GM19463 (cell line): Measurements from ENCODE around the gene TUBB6.

Experiments
- ATAC-seq: cut with Tn5 transposase; IDR thresholded peaks from one replicate; pipeline ENCODE4 v1.9.1; 2021; ENCODE audit warnings: mild to moderate bottlenecking, moderate library complexity; ENCODE audit not compliant: unreplicated experiment

The TUBB6 gene

GRCh38 chr18:12335503-12335902 is 27.5 kb downstream of the TUBB6 start:
- ATAC-seq = no peak

- ATAC-seq = no peak
Observed at GRCh38 chr18:12336171-12336613, 28.2 kb downstream of the TUBB6 start.

DNA sequence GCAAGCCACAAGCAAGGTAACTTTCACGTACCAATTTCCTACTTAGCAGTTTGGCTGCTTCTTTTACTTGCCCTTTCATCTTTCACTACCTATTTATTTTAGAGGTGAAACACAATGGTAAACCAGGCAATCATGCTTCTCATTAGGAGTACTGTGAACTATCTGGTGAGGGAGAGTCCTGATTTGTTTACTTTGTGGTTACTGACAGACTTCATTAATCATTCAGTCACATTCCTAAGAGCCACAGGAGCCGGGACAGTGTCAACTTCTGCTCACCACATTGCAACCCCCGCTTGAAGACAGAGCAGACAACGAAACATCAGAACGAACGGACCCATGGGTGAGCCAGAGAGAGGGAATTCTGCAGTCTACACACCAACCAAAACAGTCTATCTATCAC is 28.8 kb downstream of the TUBB6 start:
- no peak for ATAC-seq

DNA sequence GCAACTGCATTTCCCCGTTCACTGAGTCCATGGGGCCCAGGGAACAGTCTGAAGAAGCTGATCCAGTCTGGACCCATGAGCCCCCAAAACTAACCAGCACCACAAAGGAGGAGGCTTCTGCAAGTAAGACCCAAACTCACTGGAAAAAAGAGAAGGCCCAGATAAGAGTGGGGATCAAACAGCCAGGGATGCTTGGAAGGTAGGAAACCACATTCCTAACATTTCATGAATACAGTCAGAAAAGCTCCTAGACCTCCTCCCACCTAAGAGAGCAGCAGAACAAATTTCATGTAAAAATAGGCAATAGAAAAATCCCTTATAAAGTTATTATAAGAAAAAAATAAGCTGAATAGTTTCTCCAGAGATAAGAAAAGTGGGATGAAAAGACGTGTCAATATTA is 30.3 kb downstream of the TUBB6 start:
- no peak for ATAC-seq

- no peak for ATAC-seq
Observed at GRCh38 chr18:12340945-12341660, 33.1 kb downstream of the TUBB6 start.

DNA sequence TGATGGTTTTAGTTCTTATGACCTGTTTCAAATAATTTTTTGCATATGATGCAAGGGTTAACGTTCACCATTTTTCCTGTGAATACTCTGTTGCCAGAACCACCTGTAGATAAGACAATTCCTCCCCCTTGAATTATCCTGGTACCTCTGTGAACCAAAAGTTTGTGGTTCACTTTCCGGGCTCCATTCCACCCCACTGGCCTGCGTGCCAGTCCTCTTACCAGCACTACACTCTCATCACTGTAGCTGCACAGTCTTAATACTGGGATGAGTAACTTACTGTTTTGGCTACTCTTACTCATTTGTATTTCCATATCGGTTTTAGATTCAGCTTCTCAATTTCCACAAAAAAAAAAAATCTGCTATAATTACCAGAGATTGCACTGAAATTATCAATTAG is 34.6 kb downstream of the TUBB6 start:
- ATAC-seq = no peak

DNA sequence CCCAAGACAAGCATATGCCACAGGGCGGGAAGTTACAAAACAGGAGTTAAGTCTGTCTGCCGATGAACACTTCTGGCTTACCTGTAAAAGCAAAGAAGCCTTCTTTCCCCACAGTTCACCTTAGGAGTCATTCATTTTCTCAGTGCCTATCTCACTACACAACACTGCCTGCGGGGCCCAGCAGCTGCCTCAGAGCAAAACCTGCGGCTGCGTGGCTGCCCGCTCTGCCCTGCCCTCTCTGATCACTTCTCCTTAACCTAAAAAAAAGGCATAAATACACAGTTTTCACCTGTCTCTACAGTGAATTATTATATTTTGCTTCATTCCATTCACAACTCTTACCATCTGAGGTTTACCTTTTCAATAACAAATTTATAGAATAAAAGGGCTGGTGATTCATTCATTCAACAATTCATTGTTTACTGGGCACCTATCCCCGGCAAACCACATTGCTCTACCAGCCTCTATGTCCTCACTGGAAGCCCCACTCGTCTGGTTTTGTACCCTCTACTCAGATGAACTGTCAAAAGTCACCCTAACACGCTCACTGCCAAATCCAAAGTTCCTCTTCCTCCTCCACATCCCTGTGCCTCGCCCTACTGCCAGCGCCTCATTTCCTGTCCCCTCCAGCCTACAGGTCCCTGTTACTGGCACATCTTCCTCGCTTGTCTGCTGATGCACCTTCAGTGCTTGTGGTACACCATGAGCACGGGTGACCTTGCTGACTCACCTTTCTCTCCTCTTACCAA is 37.6 kb downstream of the TUBB6 start:
- ATAC-seq = no peak

- ATAC-seq = no peak
Observed at GRCh38 chr18:12346240-12346565, 38.2 kb downstream of the TUBB6 start.

- ATAC-seq = no peak
Observed at GRCh38 chr18:12347895-12348294, 39.9 kb downstream of the TUBB6 start.

DNA sequence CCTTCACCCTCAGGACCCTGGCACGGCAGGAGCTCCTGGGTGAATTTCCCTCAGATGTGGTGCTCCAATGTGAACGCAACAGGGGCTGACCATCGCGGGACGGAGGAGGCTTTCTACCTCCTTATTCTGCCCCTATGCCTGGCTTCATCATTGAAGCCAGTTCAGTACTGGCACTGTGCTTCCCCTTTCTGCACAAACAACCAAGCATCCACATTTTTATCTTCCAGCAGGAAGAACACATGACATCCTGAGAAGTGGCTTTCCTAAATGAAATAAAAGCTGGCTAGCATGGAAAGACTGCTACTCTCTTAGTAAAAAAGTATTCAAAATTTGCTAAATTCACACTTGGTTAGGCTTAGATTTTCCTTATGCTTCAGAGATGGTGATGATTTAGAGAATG is 44.1 kb downstream of the TUBB6 start:
- ATAC-seq = no peak

- ATAC-seq = no peak
Observed at GRCh38 chr18:12359515-12359927, 51.5 kb downstream of the TUBB6 start.

GRCh38 chr18:12361770-12362378 is 53.8 kb downstream of the TUBB6 start:
- ATAC-seq = no peak

DNA sequence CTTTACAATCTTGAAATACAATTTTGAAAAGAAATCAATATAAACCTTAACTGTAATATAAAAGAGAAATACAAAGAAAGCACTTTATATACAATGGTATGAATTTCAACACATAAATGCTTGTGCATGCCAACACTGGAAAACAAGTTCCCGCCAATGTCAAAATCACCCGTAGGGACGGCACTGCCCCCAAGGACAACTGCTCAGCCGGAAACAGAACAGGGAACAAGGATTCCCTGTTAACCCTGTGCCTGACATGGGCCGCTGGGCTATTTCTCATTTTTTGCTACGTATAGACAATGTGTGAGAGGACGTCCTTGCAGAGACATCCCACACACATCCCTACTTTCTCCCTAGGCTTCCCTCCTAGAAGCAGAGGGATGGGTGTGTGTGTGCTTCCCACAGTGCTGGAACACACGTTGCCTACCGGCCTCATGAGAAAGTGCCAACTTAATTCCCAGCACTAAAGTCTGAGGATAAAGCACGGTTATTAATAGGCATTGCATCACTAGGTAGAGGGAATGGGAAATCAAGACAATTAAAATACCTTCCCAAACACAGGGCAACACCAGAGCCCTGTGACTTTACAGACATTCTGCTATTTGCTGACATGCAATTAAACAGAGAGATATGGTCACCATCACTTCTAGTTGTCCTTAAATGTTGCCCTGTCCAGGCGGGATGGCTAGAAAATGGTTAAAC is 54.6 kb downstream of the TUBB6 start:
- ATAC-seq = no peak

- no peak for ATAC-seq
Observed at GRCh38 chr18:12366379-12366778, 58.3 kb downstream of the TUBB6 start.

DNA sequence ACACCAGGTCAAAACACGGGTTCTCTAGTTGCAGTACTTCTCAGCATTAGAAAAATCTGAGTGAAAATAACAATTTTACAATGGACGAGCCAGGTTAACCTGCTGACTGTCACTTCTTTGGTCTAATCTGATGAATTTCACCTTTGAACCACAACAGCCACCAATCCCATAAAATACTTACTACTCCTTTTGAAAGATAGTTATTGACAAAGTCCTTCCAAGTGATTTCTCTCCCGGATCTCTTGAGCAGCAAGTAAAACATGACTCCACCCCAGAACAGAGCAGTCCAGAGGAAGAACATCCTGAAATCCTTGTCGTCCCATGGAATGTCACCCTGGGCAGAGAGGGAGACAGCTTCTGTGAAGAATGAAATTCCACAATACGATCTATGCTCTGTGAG is 58.7 kb downstream of the TUBB6 start:
- no peak for ATAC-seq

GRCh38 chr18:12369211-12369610 is 61.2 kb downstream of the TUBB6 start:
- no peak for ATAC-seq

GRCh38 chr18:12371590-12371989 is 63.5 kb downstream of the TUBB6 start:
- ATAC-seq = no peak

GRCh38 chr18:12372406-12372805 is 64.4 kb downstream of the TUBB6 start:
- ATAC-seq = no peak

- no peak for ATAC-seq
Observed at GRCh38 chr18:12373116-12373770, 65.2 kb downstream of the TUBB6 start.

- ATAC-seq = no peak
Observed at GRCh38 chr18:12373771-12374116, 65.7 kb downstream of the TUBB6 start.

- no peak for ATAC-seq
Observed at GRCh38 chr18:12374401-12374800, 66.4 kb downstream of the TUBB6 start.
